ENCODE data around the gene LIM2.

GRCh38 chr19:51346742-51347141 lies 41.0 kb downstream of the LIM2 start:
- TF ChIP-seq CTCF (IDR thresholded peaks at IDR 0.05) (no peak), EZH2 (IDR thresholded peaks at IDR 0.05; ENCODE audit: borderline replicate concordance, insufficient read depth, low read depth, low read length, poor library complexity, severe bottlenecking) (no peak)

Data from B cell (primary cell).